Right lung (tissue), 5 donors: ENCODE measurements around the gene AJM1. TPM values are rescaled to one million over a fixed set of nuclear protein-coding genes. Genes with fewer than 3 reads are reported as not detected.
"Not testable (repeated sequence)": the region's sequence is repeated elsewhere in the genome, so short reads cannot be mapped to it uniquely, and the experiment has no call there.

ENCODE experiments used
- DNase-seq, 2 donors: peaks; one replicate each; pipeline ENCODE4 v3.0.0-alpha.2; 2013
- polyA plus RNA-seq, 5 donors: library from polyadenylated mRNA; unstranded; fragments of 120-200 nt; gene quantifications; one replicate each; pipeline versions ENCODE4 v1.2.1 to v1.2.3, GENCODE V29; 2013; ENCODE audit warnings: inconsistent platforms in 1 of 5, low replicate concordance in 1 of 5; ENCODE audit not compliant: insufficient read length in 5 of 5, insufficient read depth in 1 of 5

AJM1 gene
- polyA plus RNA-seq, 5 donors, result 0.56 to 1.9 (median 1.1) TPM

GRCh38 chr9:136854113-136854841 lies 12.0 kb downstream of the AJM1 start:
- DNase-seq, result no peak

GRCh38 chr9:136854842-136855460 lies 12.7 kb downstream of the AJM1 start:
- DNase-seq, result no peak

GRCh38 chr9:136855461-136856078 lies 13.3 kb downstream of the AJM1 start:
- no peak for DNase-seq

- no peak for DNase-seq
Measured at GRCh38 chr9:136856079-136856476, 13.8 kb downstream of the AJM1 start.

GRCh38 chr9:136856541-136857141 lies 14.4 kb downstream of the AJM1 start:
- no peak for DNase-seq

- no peak for DNase-seq
Measured at GRCh38 chr9:136857166-136857565, 14.9 kb downstream of the AJM1 start.

GRCh38 chr9:136857581-136858412 lies 15.5 kb downstream of the AJM1 start:
- DNase-seq, result no peak

GRCh38 chr9:136858452-136858843 lies 16.2 kb downstream of the AJM1 start:
- DNase-seq, result no peak

GRCh38 chr9:136858844-136859757 lies 16.8 kb downstream of the AJM1 start:
- no peak for DNase-seq

GRCh38 chr9:136860529-136860928 lies 18.3 kb downstream of the AJM1 start:
- DNase-seq, result no peak

GRCh38 chr9:136860933-136861873 lies 18.9 kb downstream of the AJM1 start:
- DNase-seq, result no peak

- no peak for DNase-seq
Measured at GRCh38 chr9:136861874-136862457, 19.7 kb downstream of the AJM1 start.

GRCh38 chr9:136862849-136863622 lies 20.8 kb downstream of the AJM1 start:
- DNase-seq, result no peak

- DNase-seq, result no peak
Measured at GRCh38 chr9:136863623-136864273, 21.5 kb downstream of the AJM1 start.

- DNase-seq, result no peak
Measured at GRCh38 chr9:136865041-136865767, 22.9 kb downstream of the AJM1 start.

GRCh38 chr9:136865768-136866103 lies 23.5 kb downstream of the AJM1 start:
- DNase-seq, result no peak

- not testable (repeated sequence) for DNase-seq
Measured at GRCh38 chr9:136866898-136867421, 24.7 kb downstream of the AJM1 start.
